HCT116 (cell line): Measurements from ENCODE around the gene EEF1A2. TPM values are rescaled to one million over a fixed set of nuclear protein-coding genes. Genes with fewer than 3 reads are reported as not detected.
"Not testable (repeated sequence)": the region's sequence is repeated elsewhere in the genome, so short reads cannot be mapped to it uniquely, and the experiment has no call there.

Experiments
- ATAC-seq: fragments of 200-7000 bp; cut with Tn5 transposase; 2 replicates; pipeline ENCODE4 v1.9.1; 2020; ENCODE audit warnings: mild to moderate bottlenecking, moderate library complexity
- BruUV-seq: library from RNA; stranded (reverse); fragments of 400-500 nt; replicated peaks from 2 replicates; lab custom pipeline; 2021; lab: Mats Ljungman, UMichigan
- CTCF ChIA-PET: fragments of 300-600 bp; sonication (Branson Sonifier 250); formaldehyde crosslinking; loops from one replicate; lab custom pipeline; 2021; ENCODE audit warnings: antibody characterized with exemption; lab: Charles Lee
- POLR2A ChIA-PET: fragments of 300-600, 350-600 bp; sonication (Branson Sonifier 250); formaldehyde crosslinking; loops from one replicate; lab custom pipeline; 2021; ENCODE audit warnings: antibody characterized with exemption; lab: Charles Lee
- RAD21 ChIA-PET, 2 experiments: fragments of 300-600 bp; sonication (Branson Sonifier 250); formaldehyde crosslinking; loops; one replicate each; lab custom pipeline; 2023; ENCODE audit warnings: low total read pairs in 2 of 2; ENCODE audit not compliant: uncharacterized antibody in 2 of 2, unreplicated experiment in 2 of 2, low non-redundant PET in 1 of 2; lab: Charles Lee
- DNase-seq: peaks from one replicate; pipeline ENCODE4 v3.0.0-alpha.2; 2010; ENCODE audit warnings: low read depth, low spot score
- H2AFZ ChIP-seq: fragments of 200-600 bp; shearing (Covaris generic), sonication (generic); 2 replicates; pipeline ENCODE4 v1.6.1; 2017; ENCODE audit warnings: low read depth, mixed run types, mixed read lengths, antibody characterized with exemption, low read length; ENCODE audit not compliant: poor library complexity, severe bottlenecking
- H3K27ac ChIP-seq: 2 replicates; pipeline ENCODE4 v1.5.1; 2012; ENCODE audit warnings: low read depth, low read length
- H3K27me3 ChIP-seq: fragments of 200-600 bp; sonication (generic); 2 replicates; pipeline ENCODE4 v1.6.1; 2016; ENCODE audit warnings: mixed run types, low read length, mixed read lengths; ENCODE audit not compliant: insufficient read depth
- H3K36me3 ChIP-seq, 2 experiments: fragments of 200-500 bp in 1 of 2; fragments of 200-600 bp in 1 of 2; sonication (Bioruptor generic) in 1 of 2; sonication (generic) in 1 of 2; 2 replicates each; pipeline versions ENCODE4 v1.5.1 to v1.6.1; 2014 to 2016; ENCODE audit warnings: low read length in 2 of 2, inconsistent platforms in 1 of 2, mixed read lengths in 1 of 2, mixed run types in 1 of 2; ENCODE audit not compliant: insufficient read depth in 2 of 2, control insufficient read depth in 1 of 2
- H3K4me1 ChIP-seq, 2 experiments: fragments of 200-600 bp in 1 of 2; sonication (generic) in 1 of 2; 2 replicates each; pipeline versions ENCODE4 v1.5.1 to v1.6.1; 2012 to 2017; ENCODE audit warnings: low read length in 2 of 2, inconsistent platforms in 1 of 2, mild to moderate bottlenecking in 1 of 2, mixed read lengths in 1 of 2, mixed run types in 1 of 2, moderate library complexity in 1 of 2; ENCODE audit not compliant: insufficient read depth in 2 of 2, control insufficient read depth in 1 of 2
- H3K4me2 ChIP-seq: fragments of 200-600 bp; sonication (generic); 2 replicates; pipeline ENCODE4 v1.6.1; 2017; ENCODE audit warnings: mixed run types, low read length, mixed read lengths
- H3K4me3 ChIP-seq, 2 experiments: fragments of 200-600 bp in 1 of 2; sonication (generic) in 1 of 2; replicated peaks in 1 of 2; 2 replicates each; pipeline ENCODE4 v1.5.1; 2011 to 2016; ENCODE audit warnings: low read length in 2 of 2, control low read depth in 1 of 2, low read depth in 1 of 2, mild to moderate bottlenecking in 1 of 2, mixed read lengths in 1 of 2, mixed run types in 1 of 2
- H3K79me2 ChIP-seq: fragments of 200-600 bp; sonication (generic); 2 replicates; pipeline ENCODE4 v1.6.1; 2017; ENCODE audit warnings: mild to moderate bottlenecking, mixed run types, low read length, moderate library complexity, mixed read lengths; ENCODE audit not compliant: insufficient read depth
- H3K9ac ChIP-seq: fragments of 200-600 bp; sonication (generic); 2 replicates; pipeline ENCODE4 v1.6.1; 2016; ENCODE audit warnings: low read length, mixed read lengths
- H3K9me2 ChIP-seq: fragments of 200-600 bp; sonication (generic), shearing (Covaris generic); 2 replicates; pipeline ENCODE4 v1.6.1; 2017; ENCODE audit warnings: mixed run types, mild to moderate bottlenecking, moderate library complexity; ENCODE audit not compliant: insufficient read depth
- H3K9me3 ChIP-seq, 2 experiments: fragments of 200-500 bp in 1 of 2; fragments of 200-600 bp in 1 of 2; sonication (Bioruptor generic) in 1 of 2; sonication (generic) in 1 of 2; 2 replicates each; pipeline ENCODE4 v1.6.1; 2014 to 2017; ENCODE audit warnings: low read length in 2 of 2, mixed read lengths in 2 of 2, inconsistent platforms in 1 of 2, low read depth in 1 of 2, mild to moderate bottlenecking in 1 of 2, mixed run types in 1 of 2, moderate library complexity in 1 of 2; ENCODE audit not compliant: control insufficient read depth in 1 of 2, insufficient read depth in 1 of 2
- H4K20me1 ChIP-seq: fragments of 200-600 bp; sonication (generic), shearing (Covaris generic); 2 replicates; pipeline ENCODE4 v1.6.1; 2017; ENCODE audit warnings: mixed run types, mild to moderate bottlenecking, moderate library complexity; ENCODE audit not compliant: insufficient read depth
- EGR1 ChIP-seq: IDR thresholded peaks from 2 replicates; pipeline ENCODE4 v1.6.1; 2012; ENCODE audit warnings: low read depth
- ELF1 ChIP-seq: IDR thresholded peaks from 2 replicates; pipeline ENCODE4 v1.6.1; 2012; ENCODE audit warnings: low read depth, borderline replicate concordance
- EZH2 ChIP-seq: fragments of 200-600 bp; sonication (generic); IDR thresholded peaks from 2 replicates; pipeline ENCODE4 v1.6.1; 2017; ENCODE audit warnings: antibody characterized with exemption, mixed run types
- POLR2A ChIP-seq: IDR thresholded peaks from 2 replicates; pipeline ENCODE4 v1.7.0; 2011; ENCODE audit warnings: borderline replicate concordance; ENCODE audit not compliant: insufficient read depth, insufficient read length; ENCODE audit errors: extremely low read depth
- POLR2AphosphoS5 ChIP-seq: IDR thresholded peaks from 2 replicates; pipeline ENCODE4 v1.6.1; 2011; ENCODE audit warnings: mild to moderate bottlenecking, low read depth, low read length, moderate library complexity
- SIN3A ChIP-seq: IDR thresholded peaks from 2 replicates; pipeline ENCODE4 v1.6.1; 2012; ENCODE audit warnings: low read depth
- SRF ChIP-seq: IDR thresholded peaks from 2 replicates; pipeline ENCODE4 v1.6.1; 2012; ENCODE audit warnings: low read depth
- intact Hi-C: fragments of 100-400 bp; cut with micrococcal nuclease; formaldehyde crosslinking; loops from 2 replicates; pipeline ENCODE4 v1.10.0; 2022
- total RNA-seq: library from RNA; stranded (reverse); gene quantifications from one replicate; pipeline ENCODE4 v1.2.1, GENCODE V29; 2021; ENCODE audit not compliant: unreplicated experiment

EEF1A2 gene
- total RNA-seq, 1 experiment from 2014 or later: 454 TPM

GRCh38 chr20:63481503-63481902 lies 17.4 kb downstream of the EEF1A2 start:
- H3K9me2 ChIP-seq: no peaks in the 10 kb centered on the region
- CTCF ChIA-PET: no interaction called here
- H3K9ac ChIP-seq: no peak overlapping the region
- intact Hi-C loops: no loop called here
- TF ChIP-seq EGR1 (no peak), POLR2A (no peak), ELF1 (no peak), SRF (no peak), SIN3A (no peak), EZH2 (no peak), POLR2AphosphoS5 (no peak)
- DNase-seq (no peak), ATAC-seq (no peak)
- H3K79me2 ChIP-seq: no peaks in the 10 kb centered on the region
- RAD21 ChIA-PET: no interaction called here
- H3K4me1 ChIP-seq: peaks cover 28 to 63% of the 10 kb centered on the region in 2 experiments
- no peak overlapping the region for H3K4me3 ChIP-seq
- no TSS peak for BruUV-seq
- H3K9me3 ChIP-seq: no peaks in the 10 kb centered on the region
- POLR2A ChIA-PET: no interaction called here
- no peaks in the 10 kb centered on the region for H3K36me3 ChIP-seq
- H4K20me1 ChIP-seq: no peaks in the 10 kb centered on the region
- no peak overlapping the region for H3K27ac ChIP-seq
- no peak overlapping the region for H2AFZ ChIP-seq
- H3K27me3 ChIP-seq: no peaks in the 10 kb centered on the region
- no peak overlapping the region for H3K4me2 ChIP-seq

GRCh38 chr20:63479695-63480419 lies 19.0 kb downstream of the EEF1A2 start:
- Histone ChIP-seq H3K4me2 (peak overlapping the region; percentile 64), H3K4me1 (peaks cover 28 to 46% of the 10 kb centered on the region in 2 experiments), H3K4me3 (peak overlapping the region in 1 of 2 experiments; percentile 40; a peak in 3 of 4 replicates), H2AFZ (peak overlapping the region; percentile 22)
- H3K79me2 ChIP-seq, H3K9ac ChIP-seq, H3K27me3 ChIP-seq, H3K36me3 ChIP-seq, DNase-seq, H3K9me2 ChIP-seq, intact Hi-C loops, H4K20me1 ChIP-seq, CTCF ChIA-PET, BruUV-seq, RAD21 ChIA-PET, H3K27ac ChIP-seq, H3K9me3 ChIP-seq: not testable (repeated sequence)
- POLR2A ChIA-PET: interaction anchor here (1.0 kb wide), 1 partner anchor 41 kb away, joined by 3 read pairs; no protein-coding TSS in a partner anchor
- ATAC-seq: peak; percentile 23; the same call in 1 of the 2 replicates
